SK-N-MC (cell line): Measurements from ENCODE around the gene FAIM.

Source experiments
- DNase-seq: peaks from one replicate; pipeline ENCODE4 v3.0.0-alpha.2; 2011; ENCODE audit warnings: low read depth, low spot score
- H3K27ac ChIP-seq: fragments of 200-600 bp; sonication (generic); 2 replicates; pipeline ENCODE4 v1.5.1; 2016; ENCODE audit warnings: mixed run types
- H3K36me3 ChIP-seq: fragments of 200-600 bp; sonication (generic); 2 replicates; pipeline ENCODE4 v1.6.1; 2017; ENCODE audit warnings: antibody characterized with exemption, low read length, mixed read lengths; ENCODE audit not compliant: insufficient read depth
- H3K4me3 ChIP-seq: fragments of 200-600 bp; sonication (generic); 2 replicates; pipeline ENCODE4 v1.5.1; 2016
- H3K9ac ChIP-seq: fragments of 200-600 bp; sonication (generic); 2 replicates; pipeline ENCODE4 v1.8.0; 2017; ENCODE audit warnings: mixed run types, mixed read lengths; ENCODE audit not compliant: insufficient read length
- H3K9me3 ChIP-seq: fragments of 200-600 bp; sonication (generic); 2 replicates; pipeline ENCODE4 v1.6.1; 2017; ENCODE audit warnings: low read depth, mild to moderate bottlenecking, antibody characterized with exemption, low read length, moderate library complexity, mixed read lengths
- EZH2 ChIP-seq: fragments of 200-600 bp; sonication (generic); IDR thresholded peaks from one replicate; pipeline ENCODE4 v1.6.1; 2017; ENCODE audit warnings: antibody characterized with exemption
- FOXP2 ChIP-seq: optimal IDR thresholded peaks from 2 replicates; pipeline ENCODE3; 2011; ENCODE audit warnings: mild to moderate bottlenecking, moderate library complexity; ENCODE audit not compliant: insufficient read depth; ENCODE audit errors: extremely low read length, control extremely low read depth
- POLR2AphosphoS5 ChIP-seq: IDR thresholded peaks from 2 replicates; pipeline ENCODE4 v1.6.1; 2012; ENCODE audit warnings: mild to moderate bottlenecking, low read depth, low read length, borderline replicate concordance

FAIM gene

GRCh38 chr3:138629526-138629925 lies 21.0 kb downstream of the FAIM start:
- no peaks in the 10 kb centered on the region for H3K36me3 ChIP-seq
- no peak for DNase-seq
- no peak overlapping the region for H3K4me3 ChIP-seq
- no peak overlapping the region for H3K27ac ChIP-seq
- TF ChIP-seq EZH2 (no peak), FOXP2 (no peak), POLR2AphosphoS5 (no peak)
- H3K9ac ChIP-seq = no peak overlapping the region
- no peaks in the 10 kb centered on the region for H3K9me3 ChIP-seq

GRCh38 chr3:138638641-138639040 lies 30.1 kb downstream of the FAIM start:
- Histone ChIP-seq H3K4me3 (no peak overlapping the region), H3K27ac (no peak overlapping the region), H3K36me3 (no peaks in the 10 kb centered on the region), H3K9me3 (no peaks in the 10 kb centered on the region; the same call in 1 of the 2 replicates), H3K9ac (no peak overlapping the region)
- TF ChIP-seq FOXP2 = no peak
- no peak for TF ChIP-seq POLR2AphosphoS5
- no peak for TF ChIP-seq EZH2
- no peak for DNase-seq

GRCh38 chr3:138640537-138640936 lies 32.0 kb downstream of the FAIM start:
- Histone ChIP-seq H3K4me3 (no peak overlapping the region), H3K9ac (no peak overlapping the region), H3K36me3 (no peaks in the 10 kb centered on the region), H3K27ac (no peak overlapping the region), H3K9me3 (no peaks in the 10 kb centered on the region; the same call in 1 of the 2 replicates)
- DNase-seq = no peak
- TF ChIP-seq POLR2AphosphoS5 (no peak), EZH2 (no peak), FOXP2 (no peak)

- Histone ChIP-seq H3K36me3 (no peaks in the 10 kb centered on the region), H3K9me3 (no peaks in the 10 kb centered on the region; the same call in 1 of the 2 replicates), H3K27ac (no peak overlapping the region), H3K9ac (no peak overlapping the region), H3K4me3 (no peak overlapping the region)
- no peak for DNase-seq
- no peak for TF ChIP-seq FOXP2
- no peak for TF ChIP-seq POLR2AphosphoS5
- TF ChIP-seq EZH2 = no peak
Observed at GRCh38 chr3:138642226-138642926, 33.8 kb downstream of the FAIM start.

- DNase-seq = no peak
- TF ChIP-seq POLR2AphosphoS5 = no peak
- no peak for TF ChIP-seq EZH2
- no peak for TF ChIP-seq FOXP2
- H3K4me3 ChIP-seq = no peak overlapping the region
- no peaks in the 10 kb centered on the region for H3K36me3 ChIP-seq
- no peaks in the 10 kb centered on the region; the same call in 1 of the 2 replicates for H3K9me3 ChIP-seq
- H3K9ac ChIP-seq = no peak overlapping the region
- H3K27ac ChIP-seq = no peak overlapping the region
Observed at GRCh38 chr3:138642927-138643253, 34.3 kb downstream of the FAIM start.

- H3K27ac ChIP-seq = no peak overlapping the region
- peaks cover 6% of the 10 kb centered on the region; the same call in 1 of the 2 replicates for H3K9me3 ChIP-seq
- DNase-seq = no peak
- TF ChIP-seq EZH2 (no peak), FOXP2 (no peak), POLR2AphosphoS5 (no peak)
- H3K4me3 ChIP-seq = no peak overlapping the region
- peaks cover 17% of the 10 kb centered on the region for H3K36me3 ChIP-seq
- H3K9ac ChIP-seq = no peak overlapping the region
Observed at GRCh38 chr3:138646008-138646407, 37.4 kb downstream of the FAIM start.

GRCh38 chr3:138646513-138646912 lies 37.9 kb downstream of the FAIM start:
- DNase-seq = no peak
- Histone ChIP-seq H3K27ac (no peak overlapping the region), H3K4me3 (no peak overlapping the region), H3K36me3 (peaks cover 17% of the 10 kb centered on the region), H3K9ac (no peak overlapping the region), H3K9me3 (peaks cover 6% of the 10 kb centered on the region; the same call in 1 of the 2 replicates)
- TF ChIP-seq POLR2AphosphoS5 = no peak
- no peak for TF ChIP-seq EZH2
- no peak for TF ChIP-seq FOXP2

- TF ChIP-seq FOXP2 (no peak), POLR2AphosphoS5 (no peak), EZH2 (no peak)
- peaks cover 17% of the 10 kb centered on the region for H3K36me3 ChIP-seq
- no peak overlapping the region for H3K4me3 ChIP-seq
- H3K9me3 ChIP-seq = peaks cover 6% of the 10 kb centered on the region; the same call in 1 of the 2 replicates
- DNase-seq = no peak
- H3K9ac ChIP-seq = no peak overlapping the region
- no peak overlapping the region for H3K27ac ChIP-seq
Observed at GRCh38 chr3:138649134-138649533, 40.6 kb downstream of the FAIM start.

GRCh38 chr3:138653567-138653966 lies 45.0 kb downstream of the FAIM start:
- Histone ChIP-seq H3K4me3 (no peak overlapping the region), H3K36me3 (peaks cover 17% of the 10 kb centered on the region), H3K27ac (no peak overlapping the region), H3K9ac (no peak overlapping the region), H3K9me3 (peaks cover 6% of the 10 kb centered on the region; the same call in 1 of the 2 replicates)
- no peak for DNase-seq
- TF ChIP-seq FOXP2 (no peak), EZH2 (no peak), POLR2AphosphoS5 (no peak)
